GM23338 (cell line): ENCODE results near the gene GPR152. TPM values are rescaled to one million over a fixed set of nuclear protein-coding genes. Genes with fewer than 3 reads are reported as not detected.

ENCODE experiments used
- ATAC-seq: fragments of 200-7000 bp; cut with Tn5 transposase; 3 replicates; pipeline ENCODE4 v1.9.1; 2020
- DNase-seq: peaks from one replicate; pipeline ENCODE4 v3.0.0-alpha.2; 2015; ENCODE audit warnings: low spot score
- H2AFZ ChIP-seq: fragments of 200-600 bp; sonication (generic); 2 replicates; pipeline ENCODE4 v1.8.0; 2016; ENCODE audit warnings: antibody characterized with exemption, mild to moderate bottlenecking, moderate library complexity
- H3F3A ChIP-seq: fragments of 200-600 bp; sonication (generic); replicated peaks from 2 replicates; pipeline ENCODE4 v1.8.0; 2017; ENCODE audit warnings: antibody characterized with exemption, mixed run types, low read depth
- H3K27ac ChIP-seq: fragments of 200-600 bp; sonication (generic); 2 replicates; pipeline ENCODE4 v1.6.1; 2016; ENCODE audit warnings: low read depth
- H3K27me3 ChIP-seq: fragments of 200-600 bp; sonication (generic); 2 replicates; pipeline ENCODE4 v1.8.0; 2016; ENCODE audit warnings: mild to moderate bottlenecking, mixed run types, moderate library complexity; ENCODE audit not compliant: insufficient read depth
- H3K36me3 ChIP-seq: fragments of 200-600 bp; sonication (generic); 2 replicates; pipeline ENCODE4 v1.8.0; 2016; ENCODE audit warnings: mild to moderate bottlenecking; ENCODE audit not compliant: insufficient read depth
- H3K4me1 ChIP-seq: fragments of 200-600 bp; sonication (generic); 2 replicates; pipeline ENCODE4 v1.8.0; 2016; ENCODE audit warnings: mild to moderate bottlenecking, moderate library complexity; ENCODE audit not compliant: insufficient read depth
- H3K4me2 ChIP-seq: fragments of 200-600 bp; sonication (generic); 2 replicates; pipeline ENCODE4 v1.7.1; 2017; ENCODE audit warnings: mixed run types
- H3K4me3 ChIP-seq: fragments of 200-600 bp; sonication (generic); 2 replicates; pipeline ENCODE4 v1.6.1; 2016; ENCODE audit warnings: mixed run types
- H3K79me2 ChIP-seq: fragments of 200-600 bp; sonication (generic); replicated peaks from 2 replicates; pipeline ENCODE4 v1.8.0; 2017; ENCODE audit warnings: mild to moderate bottlenecking; ENCODE audit not compliant: insufficient read depth
- H3K9me2 ChIP-seq: fragments of 200-600 bp; sonication (generic); 2 replicates; pipeline ENCODE4 v1.8.0; 2017; ENCODE audit not compliant: insufficient read depth
- H4K20me1 ChIP-seq: fragments of 200-600 bp; sonication (generic); replicated peaks from 2 replicates; pipeline ENCODE4 v1.8.0; 2017; ENCODE audit warnings: mild to moderate bottlenecking; ENCODE audit not compliant: insufficient read depth
- H3K27ac Mint-ChIP-seq: 2 replicates; pipeline ENCODE4 v1.8.0; 2020; ENCODE audit warnings: inconsistent platforms, mild to moderate bottlenecking, moderate library complexity, mixed read lengths
- H3K27me3 Mint-ChIP-seq: 3 replicates; pipeline ENCODE4 v1.8.0; 2022; ENCODE audit warnings: low read depth, mild to moderate bottlenecking, moderate library complexity, mixed read lengths, inconsistent platforms; ENCODE audit not compliant: insufficient read depth, poor library complexity
- H3K36me3 Mint-ChIP-seq: 3 replicates; pipeline ENCODE4 v1.8.0; 2021; ENCODE audit warnings: low read depth, mild to moderate bottlenecking, inconsistent platforms, moderate library complexity, mixed read lengths
- H3K4me1 Mint-ChIP-seq: 3 replicates; pipeline ENCODE4 v1.8.0; 2020; ENCODE audit warnings: mild to moderate bottlenecking, inconsistent platforms, mixed read lengths
- H3K4me3 Mint-ChIP-seq: 3 replicates; pipeline ENCODE4 v1.8.0; 2021; ENCODE audit warnings: moderate library complexity, mild to moderate bottlenecking, inconsistent platforms, mixed read lengths
- H3K9me3 Mint-ChIP-seq: 3 replicates; pipeline ENCODE4 v1.8.0; 2020; ENCODE audit warnings: moderate library complexity, mild to moderate bottlenecking, inconsistent platforms, mixed read lengths
- CREB1 ChIP-seq: fragments of 250-450 bp; sonication (Bioruptor Pico); IDR thresholded peaks from 2 replicates; pipeline ENCODE4 v1.5.0; 2020; ENCODE audit warnings: low read depth, mild to moderate bottlenecking, moderate library complexity
- JUNB ChIP-seq: IDR thresholded peaks from one replicate; pipeline ENCODE4 v1.6.1; 2016; ENCODE audit warnings: antibody characterized with exemption; ENCODE audit not compliant: unreplicated experiment
- NANOG ChIP-seq: IDR thresholded peaks from 2 replicates; pipeline ENCODE4 v1.6.1; 2016; ENCODE audit warnings: antibody characterized with exemption, borderline replicate concordance
- POLR2AphosphoS5 ChIP-seq: IDR thresholded peaks from 2 replicates; pipeline ENCODE4 v1.6.1; 2016; ENCODE audit warnings: antibody characterized with exemption, low read depth
- ZNF114 ChIP-seq: fragments of 250-450 bp; sonication (Bioruptor Pico); IDR thresholded peaks from 2 replicates; pipeline ENCODE4 v1.5.0; 2020; ENCODE audit warnings: mild to moderate bottlenecking, moderate library complexity
- ZNF331 ChIP-seq: fragments of 250-450 bp; sonication (Bioruptor Pico); IDR thresholded peaks from 2 replicates; pipeline ENCODE4 v1.5.0; 2020; ENCODE audit warnings: low read depth, mild to moderate bottlenecking, moderate library complexity
- polyA plus RNA-seq: library from polyadenylated mRNA; unstranded; fragments of >200 nt; fragmentation: Nextera tagmentation; extraction: Ambion mirVana; gene quantifications from 2 replicates; pipeline ENCODE4 v1.2.1, GENCODE V29; 2016
- total RNA-seq: library from RNA; depleted of rRNA; stranded (reverse); fragments of >200 nt; shearing (Covaris generic); gene quantifications from 2 replicates; pipeline ENCODE4 v1.2.3, GENCODE V29; 2014
- TF ChIP-seq, protein P1 (sequence below), 2 experiments: fragments of 200-600 bp in 1 of 2; sonication (generic) in 1 of 2; conservative IDR thresholded peaks; 2 replicates each; pipeline versions ENCODE4 v1.5.1 to v1.6.1; 2016 to 2017; ENCODE audit warnings: antibody characterized with exemption in 2 of 2, low read depth in 2 of 2, mild to moderate bottlenecking in 2 of 2, moderate library complexity in 1 of 2
- TF ChIP-seq, protein P2 (sequence below): IDR thresholded peaks from one replicate; pipeline ENCODE4 v1.6.1; 2018; ENCODE audit warnings: antibody characterized with exemption; ENCODE audit not compliant: unreplicated experiment
- TF ChIP-seq, protein P3 (sequence below): IDR thresholded peaks from 2 replicates; pipeline ENCODE4 v1.6.1; 2016; ENCODE audit warnings: antibody characterized with exemption
- TF ChIP-seq, protein P4 (sequence below): fragments of 250-450 bp; sonication (Bioruptor Pico); IDR thresholded peaks from 2 replicates; pipeline ENCODE4 v1.5.0; 2020; ENCODE audit warnings: mild to moderate bottlenecking, moderate library complexity

GPR152 gene
- total and polyA plus RNA-seq, 2 experiments from 2014 or later: not detected

DNA sequence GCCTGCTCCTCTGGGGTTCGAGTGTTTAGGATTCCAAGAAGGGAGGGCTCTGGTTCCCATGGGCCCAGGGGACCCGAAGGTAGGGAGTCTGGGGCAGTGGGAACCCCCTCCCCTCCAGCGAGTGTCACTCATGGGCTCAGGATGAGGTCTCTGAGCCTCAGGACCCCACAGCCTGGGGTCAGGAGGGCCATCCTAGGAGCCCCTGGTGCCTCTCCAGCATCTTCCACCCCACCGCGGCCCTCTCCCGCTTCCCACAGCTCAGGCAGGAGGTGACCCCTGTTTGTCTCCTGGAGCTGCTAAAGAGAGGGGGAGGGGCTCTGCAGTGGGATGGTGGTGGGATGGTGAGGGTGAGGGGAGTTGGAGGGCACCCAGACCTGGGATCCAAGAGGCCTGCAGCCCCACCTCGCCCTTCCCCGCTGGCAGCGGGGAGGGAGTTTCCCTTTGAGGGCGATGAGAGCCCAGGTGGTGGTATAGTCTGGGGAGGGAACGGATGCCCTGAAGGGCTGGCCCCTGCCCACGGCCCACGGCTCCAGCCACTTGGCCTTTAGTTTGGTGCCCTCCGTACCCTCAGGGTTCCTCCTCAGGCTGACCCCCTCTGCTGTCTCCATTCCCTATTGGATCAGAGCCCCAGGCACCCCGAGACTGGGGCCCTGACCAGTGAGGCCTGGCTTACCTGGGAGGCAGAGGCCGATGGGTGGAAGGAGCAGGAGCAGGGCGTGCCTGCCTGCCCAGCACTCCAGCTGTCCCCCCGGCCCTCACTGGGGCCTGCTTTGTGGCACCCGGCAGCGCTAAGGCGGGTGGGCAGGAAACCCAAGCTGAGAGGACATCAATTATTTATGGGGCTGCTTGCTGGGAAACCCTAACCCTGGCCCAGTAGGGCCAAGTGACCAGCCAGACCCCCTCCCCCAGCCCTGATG, 1.5 kb upstream of the GPR152 start:
- Histone ChIP-seq H3F3A (no peaks in the 10 kb centered on the region), H3K4me2 (no peak overlapping the region), H3K4me3 (no peak overlapping the region), H3K4me1 (no peaks in the 10 kb centered on the region), H2AFZ (no peak overlapping the region), H3K36me3 (no peaks in the 10 kb centered on the region), H4K20me1 (no peaks in the 10 kb centered on the region), H3K9me2 (no peaks in the 10 kb centered on the region), H3K27me3 (no peaks in the 10 kb centered on the region), H3K79me2 (no peaks in the 10 kb centered on the region), H3K27ac (no peak overlapping the region)
- Mint-ChIP-seq H3K4me3 (no peak overlapping the region), H3K36me3 (no peaks in the 10 kb centered on the region), H3K27me3 (peaks cover 8% of the 10 kb centered on the region), H3K9me3 (no peaks in the 10 kb centered on the region), H3K4me1 (no peaks in the 10 kb centered on the region), H3K27ac (no peak overlapping the region)
- ATAC-seq: no peak
- no peak for DNase-seq
- TF ChIP-seq, protein P1, sequence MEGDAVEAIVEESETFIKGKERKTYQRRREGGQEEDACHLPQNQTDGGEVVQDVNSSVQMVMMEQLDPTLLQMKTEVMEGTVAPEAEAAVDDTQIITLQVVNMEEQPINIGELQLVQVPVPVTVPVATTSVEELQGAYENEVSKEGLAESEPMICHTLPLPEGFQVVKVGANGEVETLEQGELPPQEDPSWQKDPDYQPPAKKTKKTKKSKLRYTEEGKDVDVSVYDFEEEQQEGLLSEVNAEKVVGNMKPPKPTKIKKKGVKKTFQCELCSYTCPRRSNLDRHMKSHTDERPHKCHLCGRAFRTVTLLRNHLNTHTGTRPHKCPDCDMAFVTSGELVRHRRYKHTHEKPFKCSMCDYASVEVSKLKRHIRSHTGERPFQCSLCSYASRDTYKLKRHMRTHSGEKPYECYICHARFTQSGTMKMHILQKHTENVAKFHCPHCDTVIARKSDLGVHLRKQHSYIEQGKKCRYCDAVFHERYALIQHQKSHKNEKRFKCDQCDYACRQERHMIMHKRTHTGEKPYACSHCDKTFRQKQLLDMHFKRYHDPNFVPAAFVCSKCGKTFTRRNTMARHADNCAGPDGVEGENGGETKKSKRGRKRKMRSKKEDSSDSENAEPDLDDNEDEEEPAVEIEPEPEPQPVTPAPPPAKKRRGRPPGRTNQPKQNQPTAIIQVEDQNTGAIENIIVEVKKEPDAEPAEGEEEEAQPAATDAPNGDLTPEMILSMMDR (conservative IDR thresholded peaks at IDR 0.05; ENCODE audit: low read depth in 2 of 2): no peak
- TF ChIP-seq, protein P2, sequence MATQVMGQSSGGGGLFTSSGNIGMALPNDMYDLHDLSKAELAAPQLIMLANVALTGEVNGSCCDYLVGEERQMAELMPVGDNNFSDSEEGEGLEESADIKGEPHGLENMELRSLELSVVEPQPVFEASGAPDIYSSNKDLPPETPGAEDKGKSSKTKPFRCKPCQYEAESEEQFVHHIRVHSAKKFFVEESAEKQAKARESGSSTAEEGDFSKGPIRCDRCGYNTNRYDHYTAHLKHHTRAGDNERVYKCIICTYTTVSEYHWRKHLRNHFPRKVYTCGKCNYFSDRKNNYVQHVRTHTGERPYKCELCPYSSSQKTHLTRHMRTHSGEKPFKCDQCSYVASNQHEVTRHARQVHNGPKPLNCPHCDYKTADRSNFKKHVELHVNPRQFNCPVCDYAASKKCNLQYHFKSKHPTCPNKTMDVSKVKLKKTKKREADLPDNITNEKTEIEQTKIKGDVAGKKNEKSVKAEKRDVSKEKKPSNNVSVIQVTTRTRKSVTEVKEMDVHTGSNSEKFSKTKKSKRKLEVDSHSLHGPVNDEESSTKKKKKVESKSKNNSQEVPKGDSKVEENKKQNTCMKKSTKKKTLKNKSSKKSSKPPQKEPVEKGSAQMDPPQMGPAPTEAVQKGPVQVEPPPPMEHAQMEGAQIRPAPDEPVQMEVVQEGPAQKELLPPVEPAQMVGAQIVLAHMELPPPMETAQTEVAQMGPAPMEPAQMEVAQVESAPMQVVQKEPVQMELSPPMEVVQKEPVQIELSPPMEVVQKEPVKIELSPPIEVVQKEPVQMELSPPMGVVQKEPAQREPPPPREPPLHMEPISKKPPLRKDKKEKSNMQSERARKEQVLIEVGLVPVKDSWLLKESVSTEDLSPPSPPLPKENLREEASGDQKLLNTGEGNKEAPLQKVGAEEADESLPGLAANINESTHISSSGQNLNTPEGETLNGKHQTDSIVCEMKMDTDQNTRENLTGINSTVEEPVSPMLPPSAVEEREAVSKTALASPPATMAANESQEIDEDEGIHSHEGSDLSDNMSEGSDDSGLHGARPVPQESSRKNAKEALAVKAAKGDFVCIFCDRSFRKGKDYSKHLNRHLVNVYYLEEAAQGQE: no peak
- TF ChIP-seq, protein P3, sequence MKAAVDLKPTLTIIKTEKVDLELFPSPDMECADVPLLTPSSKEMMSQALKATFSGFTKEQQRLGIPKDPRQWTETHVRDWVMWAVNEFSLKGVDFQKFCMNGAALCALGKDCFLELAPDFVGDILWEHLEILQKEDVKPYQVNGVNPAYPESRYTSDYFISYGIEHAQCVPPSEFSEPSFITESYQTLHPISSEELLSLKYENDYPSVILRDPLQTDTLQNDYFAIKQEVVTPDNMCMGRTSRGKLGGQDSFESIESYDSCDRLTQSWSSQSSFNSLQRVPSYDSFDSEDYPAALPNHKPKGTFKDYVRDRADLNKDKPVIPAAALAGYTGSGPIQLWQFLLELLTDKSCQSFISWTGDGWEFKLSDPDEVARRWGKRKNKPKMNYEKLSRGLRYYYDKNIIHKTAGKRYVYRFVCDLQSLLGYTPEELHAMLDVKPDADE: no peak
- TF ChIP-seq ZNF331: no peak
- no peak for TF ChIP-seq ZNF114
- no peak for TF ChIP-seq NANOG
- no peak for TF ChIP-seq JUNB
- TF ChIP-seq, protein P4, sequence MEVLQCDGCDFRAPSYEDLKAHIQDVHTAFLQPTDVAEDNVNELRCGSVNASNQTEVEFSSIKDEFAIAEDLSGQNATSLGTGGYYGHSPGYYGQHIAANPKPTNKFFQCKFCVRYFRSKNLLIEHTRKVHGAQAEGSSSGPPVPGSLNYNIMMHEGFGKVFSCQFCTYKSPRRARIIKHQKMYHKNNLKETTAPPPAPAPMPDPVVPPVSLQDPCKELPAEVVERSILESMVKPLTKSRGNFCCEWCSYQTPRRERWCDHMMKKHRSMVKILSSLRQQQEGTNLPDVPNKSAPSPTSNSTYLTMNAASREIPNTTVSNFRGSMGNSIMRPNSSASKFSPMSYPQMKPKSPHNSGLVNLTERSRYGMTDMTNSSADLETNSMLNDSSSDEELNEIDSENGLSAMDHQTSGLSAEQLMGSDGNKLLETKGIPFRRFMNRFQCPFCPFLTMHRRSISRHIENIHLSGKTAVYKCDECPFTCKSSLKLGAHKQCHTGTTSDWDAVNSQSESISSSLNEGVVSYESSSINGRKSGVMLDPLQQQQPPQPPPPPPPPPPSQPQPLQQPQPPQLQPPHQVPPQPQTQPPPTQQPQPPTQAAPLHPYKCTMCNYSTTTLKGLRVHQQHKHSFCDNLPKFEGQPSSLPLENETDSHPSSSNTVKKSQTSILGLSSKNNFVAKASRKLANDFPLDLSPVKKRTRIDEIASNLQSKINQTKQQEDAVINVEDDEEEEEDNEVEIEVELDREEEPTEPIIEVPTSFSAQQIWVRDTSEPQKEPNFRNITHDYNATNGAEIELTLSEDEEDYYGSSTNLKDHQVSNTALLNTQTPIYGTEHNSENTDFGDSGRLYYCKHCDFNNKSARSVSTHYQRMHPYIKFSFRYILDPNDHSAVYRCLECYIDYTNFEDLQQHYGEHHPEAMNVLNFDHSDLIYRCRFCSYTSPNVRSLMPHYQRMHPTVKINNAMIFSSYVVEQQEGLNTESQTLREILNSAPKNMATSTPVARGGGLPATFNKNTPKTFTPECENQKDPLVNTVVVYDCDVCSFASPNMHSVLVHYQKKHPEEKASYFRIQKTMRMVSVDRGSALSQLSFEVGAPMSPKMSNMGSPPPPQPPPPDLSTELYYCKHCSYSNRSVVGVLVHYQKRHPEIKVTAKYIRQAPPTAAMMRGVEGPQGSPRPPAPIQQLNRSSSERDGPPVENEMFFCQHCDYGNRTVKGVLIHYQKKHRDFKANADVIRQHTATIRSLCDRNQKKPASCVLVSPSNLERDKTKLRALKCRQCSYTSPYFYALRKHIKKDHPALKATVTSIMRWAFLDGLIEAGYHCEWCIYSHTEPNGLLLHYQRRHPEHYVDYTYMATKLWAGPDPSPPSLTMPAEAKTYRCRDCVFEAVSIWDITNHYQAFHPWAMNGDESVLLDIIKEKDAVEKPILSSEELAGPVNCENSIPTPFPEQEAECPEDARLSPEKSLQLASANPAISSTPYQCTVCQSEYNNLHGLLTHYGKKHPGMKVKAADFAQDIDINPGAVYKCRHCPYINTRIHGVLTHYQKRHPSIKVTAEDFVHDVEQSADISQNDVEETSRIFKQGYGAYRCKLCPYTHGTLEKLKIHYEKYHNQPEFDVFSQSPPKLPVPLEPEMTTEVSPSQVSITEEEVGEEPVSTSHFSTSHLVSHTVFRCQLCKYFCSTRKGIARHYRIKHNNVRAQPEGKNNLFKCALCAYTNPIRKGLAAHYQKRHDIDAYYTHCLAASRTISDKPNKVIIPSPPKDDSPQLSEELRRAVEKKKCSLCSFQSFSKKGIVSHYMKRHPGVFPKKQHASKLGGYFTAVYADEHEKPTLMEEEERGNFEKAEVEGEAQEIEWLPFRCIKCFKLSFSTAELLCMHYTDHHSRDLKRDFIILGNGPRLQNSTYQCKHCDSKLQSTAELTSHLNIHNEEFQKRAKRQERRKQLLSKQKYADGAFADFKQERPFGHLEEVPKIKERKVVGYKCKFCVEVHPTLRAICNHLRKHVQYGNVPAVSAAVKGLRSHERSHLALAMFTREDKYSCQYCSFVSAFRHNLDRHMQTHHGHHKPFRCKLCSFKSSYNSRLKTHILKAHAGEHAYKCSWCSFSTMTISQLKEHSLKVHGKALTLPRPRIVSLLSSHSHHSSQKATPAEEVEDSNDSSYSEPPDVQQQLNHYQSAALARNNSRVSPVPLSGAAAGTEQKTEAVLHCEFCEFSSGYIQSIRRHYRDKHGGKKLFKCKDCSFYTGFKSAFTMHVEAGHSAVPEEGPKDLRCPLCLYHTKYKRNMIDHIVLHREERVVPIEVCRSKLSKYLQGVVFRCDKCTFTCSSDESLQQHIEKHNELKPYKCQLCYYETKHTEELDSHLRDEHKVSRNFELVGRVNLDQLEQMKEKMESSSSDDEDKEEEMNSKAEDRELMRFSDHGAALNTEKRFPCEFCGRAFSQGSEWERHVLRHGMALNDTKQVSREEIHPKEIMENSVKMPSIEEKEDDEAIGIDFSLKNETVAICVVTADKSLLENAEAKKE (CRISPR knock-in tag): no peak
- no peak for TF ChIP-seq CREB1 (CRISPR knock-in tag)
- TF ChIP-seq POLR2AphosphoS5: no peak
